ENCODE results near the gene CRIP2.

CRIP2 gene

DNA sequence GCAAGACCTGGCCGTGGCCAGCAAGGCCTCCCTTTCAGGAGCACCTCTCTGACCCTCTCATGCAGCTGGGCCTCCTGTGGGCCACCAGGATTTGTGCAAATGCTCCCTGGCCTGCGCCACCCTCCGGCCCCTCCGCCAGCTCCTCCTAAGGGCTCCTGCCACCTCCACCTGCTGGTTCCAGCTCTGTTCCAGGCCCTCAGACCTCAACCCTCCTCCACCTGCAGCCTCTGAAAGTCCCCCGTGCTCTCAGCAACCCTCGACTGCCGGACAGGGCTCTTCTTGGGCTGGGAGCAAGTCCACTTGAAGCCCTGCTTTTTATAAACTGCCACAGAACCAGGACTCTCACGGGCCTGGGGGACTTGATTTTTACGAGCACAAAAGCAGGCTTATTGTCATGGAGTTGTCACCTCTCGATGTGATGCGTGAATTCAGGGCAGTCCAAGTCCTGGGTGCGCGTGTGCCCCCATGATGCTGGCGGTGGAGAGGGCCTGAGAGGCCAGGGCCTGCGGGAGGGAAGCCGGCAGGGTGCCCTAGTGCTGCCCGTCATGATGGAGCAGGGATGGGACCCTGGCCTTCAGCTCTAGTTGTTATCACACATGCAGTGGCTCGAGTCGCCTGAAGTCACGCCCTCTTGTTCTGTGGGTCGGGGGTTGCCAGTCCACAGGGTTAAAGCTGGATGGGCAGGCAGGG lies 25.6 kb downstream of the CRIP2 start:
- Histone ChIP-seq H3K9me3 (ENCODE audit: insufficient read depth, low read length) (no peaks in the 10 kb centered on the region), H3K27ac (ENCODE audit: low read length) (no peak overlapping the region), H2AFZ (ENCODE audit: low read depth, low read length) (no peak overlapping the region), H4K20me1 (ENCODE audit: insufficient read depth, low read length) (no peaks in the 10 kb centered on the region), H3K4me3 (ENCODE audit: low read length) (no peak overlapping the region), H3K9ac (ENCODE audit: low read length) (no peak overlapping the region), H3K36me3 (replicated peaks; ENCODE audit: low read depth, low read length) (peaks cover 2% of the 10 kb centered on the region), H3K27me3 (ENCODE audit: low read depth, low read length) (no peaks in the 10 kb centered on the region), H3K4me2 (ENCODE audit: low read length) (no peak overlapping the region), H3K79me2 (ENCODE audit: low read length) (no peaks in the 10 kb centered on the region), H3K4me1 (ENCODE audit: low read length) (no peaks in the 10 kb centered on the region)
- TF ChIP-seq, protein P1, sequence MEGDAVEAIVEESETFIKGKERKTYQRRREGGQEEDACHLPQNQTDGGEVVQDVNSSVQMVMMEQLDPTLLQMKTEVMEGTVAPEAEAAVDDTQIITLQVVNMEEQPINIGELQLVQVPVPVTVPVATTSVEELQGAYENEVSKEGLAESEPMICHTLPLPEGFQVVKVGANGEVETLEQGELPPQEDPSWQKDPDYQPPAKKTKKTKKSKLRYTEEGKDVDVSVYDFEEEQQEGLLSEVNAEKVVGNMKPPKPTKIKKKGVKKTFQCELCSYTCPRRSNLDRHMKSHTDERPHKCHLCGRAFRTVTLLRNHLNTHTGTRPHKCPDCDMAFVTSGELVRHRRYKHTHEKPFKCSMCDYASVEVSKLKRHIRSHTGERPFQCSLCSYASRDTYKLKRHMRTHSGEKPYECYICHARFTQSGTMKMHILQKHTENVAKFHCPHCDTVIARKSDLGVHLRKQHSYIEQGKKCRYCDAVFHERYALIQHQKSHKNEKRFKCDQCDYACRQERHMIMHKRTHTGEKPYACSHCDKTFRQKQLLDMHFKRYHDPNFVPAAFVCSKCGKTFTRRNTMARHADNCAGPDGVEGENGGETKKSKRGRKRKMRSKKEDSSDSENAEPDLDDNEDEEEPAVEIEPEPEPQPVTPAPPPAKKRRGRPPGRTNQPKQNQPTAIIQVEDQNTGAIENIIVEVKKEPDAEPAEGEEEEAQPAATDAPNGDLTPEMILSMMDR (IDR thresholded peaks at IDR 0.05; ENCODE audit: low read depth, low read length) = no peak
- no peak for TF ChIP-seq EZH2phosphoT487 (IDR thresholded peaks at IDR 0.05; ENCODE audit: low read depth)

DNA sequence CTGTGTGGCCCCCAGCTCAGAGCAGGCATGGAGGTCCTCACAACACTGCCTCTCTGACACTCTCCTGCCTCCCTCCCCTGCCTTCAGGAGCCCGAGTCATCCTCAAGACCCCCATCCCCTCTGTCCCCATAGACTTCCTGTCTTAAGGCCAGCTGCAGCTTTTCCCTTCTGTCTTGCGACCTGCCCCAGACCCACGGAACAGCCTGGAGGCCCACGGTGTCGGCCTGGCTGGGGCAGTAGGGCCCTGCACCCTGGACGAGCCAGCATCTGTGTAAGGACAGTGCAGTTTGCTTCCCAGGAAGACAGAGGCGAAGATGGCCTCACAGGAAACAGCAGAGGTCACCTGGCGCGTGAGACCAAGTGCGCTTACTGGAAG lies 26.1 kb downstream of the CRIP2 start:
- H4K20me1 ChIP-seq (ENCODE audit: insufficient read depth, low read length) = no peaks in the 10 kb centered on the region
- no peaks in the 10 kb centered on the region for H3K4me1 ChIP-seq (ENCODE audit: low read length)
- no peaks in the 10 kb centered on the region for H3K79me2 ChIP-seq (ENCODE audit: low read length)
- no peak overlapping the region for H3K4me2 ChIP-seq (ENCODE audit: low read length)
- H3K4me3 ChIP-seq (ENCODE audit: low read length) = no peak overlapping the region
- H3K9me3 ChIP-seq (ENCODE audit: insufficient read depth, low read length) = no peaks in the 10 kb centered on the region
- TF ChIP-seq EZH2phosphoT487 (IDR thresholded peaks at IDR 0.05; ENCODE audit: low read depth) = no peak
- TF ChIP-seq, protein P1 (IDR thresholded peaks at IDR 0.05; ENCODE audit: low read depth, low read length) = no peak
- no peak overlapping the region for H3K27ac ChIP-seq (ENCODE audit: low read length)
- H3K36me3 ChIP-seq (replicated peaks; ENCODE audit: low read depth, low read length) = no peaks in the 10 kb centered on the region
- H3K9ac ChIP-seq (ENCODE audit: low read length) = no peak overlapping the region
- no peak overlapping the region for H2AFZ ChIP-seq (ENCODE audit: low read depth, low read length)
- H3K27me3 ChIP-seq (ENCODE audit: low read depth, low read length) = no peaks in the 10 kb centered on the region

DNA sequence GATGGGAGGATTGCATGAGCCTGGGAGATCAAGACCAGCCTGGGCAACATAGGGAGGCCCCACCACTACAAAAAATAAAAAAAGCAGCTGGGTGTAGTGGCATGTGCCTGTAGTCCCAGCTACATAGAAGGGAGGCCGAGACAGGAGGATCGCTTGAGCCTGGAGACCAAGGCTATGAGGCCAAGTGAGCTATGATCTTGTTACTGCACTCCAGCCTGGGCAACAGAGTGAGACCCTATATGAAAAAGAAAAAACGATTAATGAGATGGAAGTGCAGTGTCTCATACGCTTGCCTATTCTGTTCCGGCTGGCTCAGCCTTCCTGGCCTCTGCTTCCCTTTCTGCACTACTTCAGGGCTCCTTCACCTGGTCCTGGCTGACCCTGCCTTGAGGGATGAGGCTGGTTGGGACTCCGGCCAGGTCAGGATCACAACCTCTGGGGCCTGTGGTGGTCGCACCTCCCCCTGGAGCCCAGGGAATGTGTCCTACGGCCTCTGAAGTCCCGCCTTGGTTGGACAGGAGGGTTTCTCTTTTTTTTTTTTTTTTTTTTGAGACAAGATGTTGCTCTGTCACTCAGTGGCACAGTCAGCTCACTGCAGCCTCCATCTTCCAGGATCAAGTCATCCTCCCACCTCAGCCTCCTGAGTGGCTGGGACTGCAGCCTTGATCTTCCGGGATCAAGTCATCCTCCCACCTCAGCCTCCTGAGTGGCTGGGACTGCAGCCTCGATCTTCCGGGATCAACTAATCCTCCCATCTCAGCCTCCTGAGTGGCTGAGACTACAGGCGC lies 27.1 kb downstream of the CRIP2 start:
- TF ChIP-seq EZH2phosphoT487 (IDR thresholded peaks at IDR 0.05; ENCODE audit: low read depth) = no peak
- TF ChIP-seq, protein P1 (IDR thresholded peaks at IDR 0.05; ENCODE audit: low read depth, low read length) = no peak
- no peaks in the 10 kb centered on the region for H3K79me2 ChIP-seq (ENCODE audit: low read length)
- H4K20me1 ChIP-seq (ENCODE audit: insufficient read depth, low read length) = no peaks in the 10 kb centered on the region
- no peak overlapping the region for H3K4me3 ChIP-seq (ENCODE audit: low read length)
- no peak overlapping the region for H3K27ac ChIP-seq (ENCODE audit: low read length)
- no peak overlapping the region for H3K4me2 ChIP-seq (ENCODE audit: low read length)
- no peaks in the 10 kb centered on the region for H3K27me3 ChIP-seq (ENCODE audit: low read depth, low read length)
- H3K36me3 ChIP-seq (replicated peaks; ENCODE audit: low read depth, low read length) = no peaks in the 10 kb centered on the region
- no peaks in the 10 kb centered on the region for H3K9me3 ChIP-seq (ENCODE audit: insufficient read depth, low read length)
- no peak overlapping the region for H3K9ac ChIP-seq (ENCODE audit: low read length)
- no peak overlapping the region for H2AFZ ChIP-seq (ENCODE audit: low read depth, low read length)
- H3K4me1 ChIP-seq (ENCODE audit: low read length) = no peaks in the 10 kb centered on the region

DNA sequence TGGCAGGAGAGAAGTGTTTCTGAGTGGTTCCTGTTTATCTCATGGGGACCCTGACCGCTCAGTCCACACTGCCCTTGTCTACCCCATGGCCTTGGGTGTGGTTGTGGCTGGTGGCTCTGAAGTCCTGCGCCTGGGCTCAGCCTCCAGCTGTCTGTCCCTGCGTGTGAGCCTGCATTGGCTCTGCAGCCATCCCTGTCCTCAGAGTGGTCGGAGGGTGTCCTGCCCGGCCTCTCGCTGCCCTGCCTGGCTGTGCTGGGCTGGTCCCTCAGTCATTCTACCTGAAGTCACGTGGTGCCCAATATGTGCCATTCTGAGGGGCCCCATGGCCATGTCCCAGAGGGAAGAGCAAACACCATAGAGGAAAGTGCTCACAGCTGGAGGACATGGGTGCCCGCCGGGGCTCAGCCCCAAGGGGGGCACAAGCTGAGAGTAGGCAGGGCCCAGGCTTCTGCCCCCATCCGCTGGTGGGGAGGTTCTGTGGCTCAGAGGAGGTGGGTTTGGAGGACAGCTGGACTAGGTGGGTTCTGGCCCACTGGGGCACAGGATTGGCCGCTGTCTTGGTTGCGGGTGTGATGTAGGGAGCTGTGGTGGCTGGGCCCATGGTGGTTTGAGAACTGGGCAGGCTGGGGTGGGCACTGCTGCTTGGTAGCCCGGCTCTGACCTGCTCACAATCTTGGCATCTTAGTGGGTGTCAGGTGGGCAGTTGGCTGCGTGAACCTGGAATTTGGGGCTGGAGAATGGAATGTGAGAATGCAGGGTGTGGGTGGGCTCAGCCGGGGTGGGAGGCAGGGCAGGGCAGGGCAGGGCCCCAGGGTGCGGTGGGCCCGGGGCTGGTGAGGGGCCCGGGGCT lies 28.1 kb downstream of the CRIP2 start:
- Histone ChIP-seq H3K27me3 (ENCODE audit: low read depth, low read length) (no peaks in the 10 kb centered on the region), H3K9me3 (ENCODE audit: insufficient read depth, low read length) (no peaks in the 10 kb centered on the region)

More for the DNA sequence above, 28.1 kb downstream of the CRIP2 start:
- H3K36me3 ChIP-seq (replicated peaks; ENCODE audit: low read depth, low read length) = no peaks in the 10 kb centered on the region
- H4K20me1 ChIP-seq (ENCODE audit: insufficient read depth, low read length) = no peaks in the 10 kb centered on the region
- no peaks in the 10 kb centered on the region for H3K4me1 ChIP-seq (ENCODE audit: low read length)
- H3K4me2 ChIP-seq (ENCODE audit: low read length) = no peak overlapping the region
- TF ChIP-seq, protein P1 (IDR thresholded peaks at IDR 0.05; ENCODE audit: low read depth, low read length) = no peak
- TF ChIP-seq EZH2phosphoT487 (IDR thresholded peaks at IDR 0.05; ENCODE audit: low read depth) = no peak
- no peak overlapping the region for H3K27ac ChIP-seq (ENCODE audit: low read length)
- H3K9ac ChIP-seq (ENCODE audit: low read length) = no peak overlapping the region
- no peak overlapping the region for H2AFZ ChIP-seq (ENCODE audit: low read depth, low read length)
- no peak overlapping the region for H3K4me3 ChIP-seq (ENCODE audit: low read length)
- H3K79me2 ChIP-seq (ENCODE audit: low read length) = no peaks in the 10 kb centered on the region

All from OCI-LY3 (cell line).